Gastroesophageal sphincter (tissue), 4 donors: ENCODE data around the gene GRIK3. TPM values are rescaled to one million over a fixed set of nuclear protein-coding genes. Genes with fewer than 3 reads are reported as not detected.

Experiments used
- ATAC-seq: fragments of 150-250 bp; one replicate; pipeline ENCODE4 v1.9.1; 2016; ENCODE audit warnings: mild to moderate bottlenecking, moderate library complexity
- H3K27ac ChIP-seq, 4 donors: fragments of 200-600 bp; sonication (generic) in 3 of 4; 1 replicate in 3 of 4; 2 replicates in 1 of 4; pipeline ENCODE4 v1.5.1; 2016 to 2019
- H3K27me3 ChIP-seq: fragments of 200-600 bp; sonication (generic); one replicate; pipeline ENCODE4 v1.5.1; 2019
- H3K36me3 ChIP-seq, 2 donors: fragments of 200-600 bp; sonication (generic); one replicate each; pipeline ENCODE4 v1.5.1; 2019; ENCODE audit warnings: control low read depth in 1 of 2
- H3K4me1 ChIP-seq, 3 donors: fragments of 200-600 bp; sonication (generic); 1 replicate in 2 of 3; 2 replicates in 1 of 3; pipeline ENCODE4 v1.5.1; 2016 to 2019; ENCODE audit warnings: control low read depth in 2 of 3
- H3K4me3 ChIP-seq, 2 donors: fragments of 200-600 bp; sonication (generic); one replicate each; pipeline ENCODE4 v1.5.1; 2019; ENCODE audit warnings: mild to moderate bottlenecking in 1 of 2, moderate library complexity in 1 of 2
- H3K9me3 ChIP-seq, 3 donors: fragments of 200-600 bp; sonication (generic); one replicate each; pipeline ENCODE4 v1.5.1; 2017 to 2019; ENCODE audit warnings: control low read depth in 2 of 3
- EP300 ChIP-seq: sonication (generic); formaldehyde crosslinking; IDR thresholded peaks from one replicate; pipeline ENCODE4 v1.6.1; 2017; ENCODE audit warnings: antibody characterized with exemption, mild to moderate bottlenecking
- POLR2A ChIP-seq, 2 donors: fragments of 450-650 bp; IDR thresholded peaks; one replicate each; pipeline ENCODE4 v1.6.1; 2017; ENCODE audit warnings: antibody characterized with exemption in 2 of 2, mild to moderate bottlenecking in 2 of 2, moderate library complexity in 1 of 2
- POLR2AphosphoS5 ChIP-seq: sonication (generic); formaldehyde crosslinking; IDR thresholded peaks from one replicate; pipeline ENCODE4 v1.6.1; 2017; ENCODE audit warnings: antibody characterized with exemption
- WGBS, 2 donors: methylation state at CpG; one replicate each; pipeline ENCODE4 v1.1.5; 2018; ENCODE audit warnings: low coverage in 1 of 2; 5-methylcytosine and 5-hydroxymethylcytosine counted together
- total RNA-seq, 4 donors: library from RNA; depleted of rRNA; stranded (reverse); fragments of >200 nt; gene quantifications; one replicate each; pipeline ENCODE4 v1.1.0, GENCODE V29; 2016
- TF ChIP-seq, protein P1 (sequence below), 4 experiments: fragments of 200-600 bp in 2 of 4; fragments of 450-650 bp in 2 of 4; sonication (generic) in 1 of 4; IDR thresholded peaks; one replicate each; pipeline ENCODE4 v1.5.1; 2017 to 2019; ENCODE audit warnings: antibody characterized with exemption in 4 of 4, mild to moderate bottlenecking in 2 of 4, moderate library complexity in 2 of 4

GRIK3 gene
- total RNA-seq, 4 donors from 2014 or later: 3.1 to 7.8 (median 5.0) TPM

DNA sequence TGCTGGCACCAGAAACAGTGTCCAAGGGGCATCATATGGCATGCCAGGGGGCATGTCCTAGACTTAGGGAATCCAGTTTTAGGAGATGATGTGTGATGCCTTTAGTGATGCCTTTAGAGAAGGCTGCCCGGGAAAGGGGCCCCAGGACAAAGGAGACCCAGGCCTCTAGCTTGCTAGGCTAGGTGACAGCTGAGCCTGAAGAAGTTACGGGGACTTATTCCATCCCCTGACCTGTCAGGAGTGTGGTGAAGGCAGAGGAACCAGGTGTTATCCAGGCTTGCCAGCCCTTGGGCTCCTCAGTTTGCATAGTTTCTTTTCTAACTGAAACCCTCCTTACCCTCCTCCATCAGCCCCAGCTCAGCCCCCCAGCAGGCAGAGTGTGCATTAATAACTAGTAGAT, 281.9 kb downstream of the GRIK3 start:
- Histone ChIP-seq H3K4me1 (no peaks in the 10 kb centered on the region), H3K9me3 (no peaks in the 10 kb centered on the region), H3K36me3 (no peaks in the 10 kb centered on the region), H3K27me3 (peaks cover 36% of the 10 kb centered on the region), H3K27ac (no peak overlapping the region), H3K4me3 (no peak overlapping the region)
- ATAC-seq: no peak
- WGBS, 2 donors: 65 to 100% methylated on average over 2 of the region's 2 CpGs
- TF ChIP-seq, protein P1, sequence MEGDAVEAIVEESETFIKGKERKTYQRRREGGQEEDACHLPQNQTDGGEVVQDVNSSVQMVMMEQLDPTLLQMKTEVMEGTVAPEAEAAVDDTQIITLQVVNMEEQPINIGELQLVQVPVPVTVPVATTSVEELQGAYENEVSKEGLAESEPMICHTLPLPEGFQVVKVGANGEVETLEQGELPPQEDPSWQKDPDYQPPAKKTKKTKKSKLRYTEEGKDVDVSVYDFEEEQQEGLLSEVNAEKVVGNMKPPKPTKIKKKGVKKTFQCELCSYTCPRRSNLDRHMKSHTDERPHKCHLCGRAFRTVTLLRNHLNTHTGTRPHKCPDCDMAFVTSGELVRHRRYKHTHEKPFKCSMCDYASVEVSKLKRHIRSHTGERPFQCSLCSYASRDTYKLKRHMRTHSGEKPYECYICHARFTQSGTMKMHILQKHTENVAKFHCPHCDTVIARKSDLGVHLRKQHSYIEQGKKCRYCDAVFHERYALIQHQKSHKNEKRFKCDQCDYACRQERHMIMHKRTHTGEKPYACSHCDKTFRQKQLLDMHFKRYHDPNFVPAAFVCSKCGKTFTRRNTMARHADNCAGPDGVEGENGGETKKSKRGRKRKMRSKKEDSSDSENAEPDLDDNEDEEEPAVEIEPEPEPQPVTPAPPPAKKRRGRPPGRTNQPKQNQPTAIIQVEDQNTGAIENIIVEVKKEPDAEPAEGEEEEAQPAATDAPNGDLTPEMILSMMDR (IDR thresholded peaks at IDR 0.05): no peak
- TF ChIP-seq EP300: no peak
- no peak for TF ChIP-seq POLR2AphosphoS5
- no peak for TF ChIP-seq POLR2A (IDR thresholded peaks at IDR 0.05)

DNA sequence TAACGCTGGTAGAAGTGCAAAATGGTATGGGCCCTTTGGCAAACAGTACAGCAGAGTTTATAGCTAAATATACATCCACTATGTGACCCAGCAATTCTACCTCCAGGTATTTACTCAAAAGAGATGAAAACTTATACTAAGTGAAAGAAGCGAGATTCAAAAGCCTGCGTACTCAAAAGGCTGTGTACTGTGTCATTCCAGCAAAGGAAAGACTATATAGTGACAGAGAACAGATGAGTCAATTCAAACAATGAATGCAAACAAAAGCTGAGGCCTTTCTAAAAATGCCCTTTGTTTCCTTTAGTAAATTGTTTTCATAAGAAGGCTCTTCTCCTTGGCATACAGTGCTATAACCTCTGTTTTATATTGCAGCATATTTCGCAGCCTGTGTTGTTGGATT, 282.8 kb downstream of the GRIK3 start:
- WGBS, 2 donors: 79 to 80% methylated on average over 4 of the region's 4 CpGs
- H3K9me3 ChIP-seq: no peaks in the 10 kb centered on the region
- H3K4me3 ChIP-seq: no peak overlapping the region
- H3K4me1 ChIP-seq: no peaks in the 10 kb centered on the region
- TF ChIP-seq POLR2A (IDR thresholded peaks at IDR 0.05): no peak
- no peak for TF ChIP-seq EP300
- TF ChIP-seq, protein P1 (IDR thresholded peaks at IDR 0.05): no peak
- TF ChIP-seq POLR2AphosphoS5: no peak
- no peak overlapping the region for H3K27ac ChIP-seq
- no peaks in the 10 kb centered on the region for H3K36me3 ChIP-seq
- ATAC-seq: no peak
- peaks cover 28% of the 10 kb centered on the region for H3K27me3 ChIP-seq

DNA sequence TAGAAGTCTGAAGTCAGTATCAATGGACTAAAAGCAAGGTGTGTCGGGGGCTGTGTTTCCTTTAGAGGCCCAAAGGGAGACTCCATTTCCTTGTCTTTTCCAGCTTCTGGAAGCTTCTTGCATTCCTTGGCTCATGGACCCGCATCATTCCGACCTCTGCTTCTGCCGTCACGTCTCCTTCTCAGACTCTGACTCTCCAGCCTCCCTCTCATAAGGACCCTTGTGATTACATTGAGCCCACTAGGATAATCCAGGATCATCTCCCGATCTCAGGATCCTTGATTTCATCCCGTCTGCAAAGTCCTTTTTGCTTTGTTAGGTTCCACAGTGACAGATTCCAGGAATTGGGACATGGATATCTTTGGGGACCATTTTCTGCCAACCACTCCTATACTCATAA, 285.8 kb downstream of the GRIK3 start:
- H3K4me1 ChIP-seq: no peaks in the 10 kb centered on the region
- WGBS, 2 donors: 77 to 79% methylated on average over 7 of the region's 7 CpGs
- TF ChIP-seq, protein P1 (IDR thresholded peaks at IDR 0.05): no peak
- TF ChIP-seq EP300 (no peak), POLR2A (IDR thresholded peaks at IDR 0.05) (no peak), POLR2AphosphoS5 (no peak)
- ATAC-seq: no peak
- peaks cover 0 to 7% (median 0%) of the 10 kb centered on the region in 3 donors for H3K9me3 ChIP-seq
- H3K4me3 ChIP-seq: no peak overlapping the region
- H3K27ac ChIP-seq: no peak overlapping the region
- H3K27me3 ChIP-seq: peaks cover 29% of the 10 kb centered on the region
- no peaks in the 10 kb centered on the region for H3K36me3 ChIP-seq
